GM18499 (cell line): Measurements from ENCODE around the gene TLCD2.
"Not testable (repeated sequence)": the region's sequence is repeated elsewhere in the genome, so short reads cannot be mapped to it uniquely, and the experiment has no call there.

Experiments
- ATAC-seq: cut with Tn5 transposase; IDR thresholded peaks from one replicate; pipeline ENCODE4 v1.9.1; 2021; ENCODE audit warnings: moderate number of reproducible peaks; ENCODE audit not compliant: insufficient read depth, unreplicated experiment

The TLCD2 gene, protein sequence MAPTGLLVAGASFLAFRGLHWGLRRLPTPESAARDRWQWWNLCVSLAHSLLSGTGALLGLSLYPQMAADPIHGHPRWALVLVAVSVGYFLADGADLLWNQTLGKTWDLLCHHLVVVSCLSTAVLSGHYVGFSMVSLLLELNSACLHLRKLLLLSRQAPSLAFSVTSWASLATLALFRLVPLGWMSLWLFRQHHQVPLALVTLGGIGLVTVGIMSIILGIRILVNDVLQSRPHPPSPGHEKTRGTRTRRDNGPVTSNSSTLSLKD

GRCh38 chr17:1709971-1710806 is at the start of gene TLCD2:
Gene TLCD2, minus strand, starts transcription at chr17:1710377. Its CDS starts 135 bp downstream, at chr17:1710242.
- ATAC-seq = no peak

- ATAC-seq = no peak
Observed at GRCh38 chr17:1759529-1759928, 49.4 kb upstream of the TLCD2 start.

- ATAC-seq = no peak
Observed at GRCh38 chr17:1758807-1759206, 48.6 kb upstream of the TLCD2 start.

- no peak for ATAC-seq
Observed at GRCh38 chr17:1755827-1756262, 45.7 kb upstream of the TLCD2 start.

GRCh38 chr17:1755252-1755826 is 45.2 kb upstream of the TLCD2 start:
- no peak for ATAC-seq

DNA sequence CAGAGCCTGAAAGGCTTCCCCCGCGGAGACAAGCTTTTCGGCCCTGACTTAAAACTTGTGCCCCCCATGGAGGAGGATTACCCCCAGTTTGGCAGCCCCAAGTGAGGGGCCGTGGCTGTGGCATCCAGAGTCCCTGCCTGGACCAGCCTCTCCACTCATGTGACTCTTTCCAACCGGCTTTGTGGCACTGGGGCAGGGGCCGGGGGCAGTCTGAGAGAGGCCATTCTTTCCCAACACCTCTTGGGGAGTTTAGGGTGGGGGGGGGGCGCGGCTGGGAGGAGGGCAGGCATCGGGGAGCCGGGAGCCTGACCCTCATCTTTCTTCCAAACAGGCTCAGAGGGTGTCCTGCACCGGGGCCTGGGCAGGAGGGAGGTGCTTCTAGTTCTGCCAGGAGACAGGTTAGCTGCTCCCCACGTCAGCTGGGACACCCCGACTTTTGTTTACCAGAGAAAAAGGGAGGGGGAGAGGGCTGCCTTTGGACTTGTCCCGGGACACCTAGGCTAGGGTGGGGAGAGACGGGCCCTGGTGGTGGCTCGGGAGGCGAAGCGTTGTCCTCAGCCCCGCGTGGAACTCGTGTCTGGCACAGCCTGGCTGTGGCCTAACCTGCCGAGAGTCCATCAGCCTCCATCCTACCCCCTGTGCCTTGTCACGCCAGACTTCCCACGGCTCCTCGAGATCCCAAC is 44.4 kb upstream of the TLCD2 start:
- no peak for ATAC-seq

- no peak for ATAC-seq
Observed at GRCh38 chr17:1753767-1754429, 43.7 kb upstream of the TLCD2 start.

GRCh38 chr17:1752425-1753262 is 42.5 kb upstream of the TLCD2 start:
- ATAC-seq = no peak

GRCh38 chr17:1750628-1751027 is 40.5 kb upstream of the TLCD2 start:
- ATAC-seq = no peak

- ATAC-seq = no peak
Observed at GRCh38 chr17:1746975-1747543, 36.9 kb upstream of the TLCD2 start.

- ATAC-seq = no peak
Observed at GRCh38 chr17:1745513-1746020, 35.4 kb upstream of the TLCD2 start.

GRCh38 chr17:1744551-1745512 is 34.7 kb upstream of the TLCD2 start:
- ATAC-seq = no peak

DNA sequence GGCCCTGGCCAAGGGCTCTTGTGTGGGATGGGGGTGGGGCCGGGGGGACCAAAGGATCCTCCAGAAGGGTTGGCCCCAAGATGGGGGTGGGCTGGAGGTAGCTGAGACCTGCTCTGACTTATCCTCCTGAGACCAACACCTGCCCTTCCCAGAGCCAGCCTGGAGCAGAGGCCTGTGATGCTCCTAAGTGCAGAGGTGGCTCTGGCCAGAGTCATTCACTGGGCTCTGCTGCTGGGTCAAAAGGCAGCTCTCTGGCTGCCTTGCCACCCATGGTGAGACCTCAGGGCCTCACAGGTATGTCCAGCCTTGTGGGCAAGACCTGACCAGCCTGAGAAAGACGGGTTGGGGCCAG is 32.9 kb upstream of the TLCD2 start:
- ATAC-seq = no peak

GRCh38 chr17:1742371-1743087 is 32.4 kb upstream of the TLCD2 start, which contains the start of gene SERPINF2:
Gene SERPINF2, plus strand, starts transcription at chr17:1742871. Its CDS starts 2,125 bp downstream, at chr17:1744996.
- ATAC-seq = no peak

DNA sequence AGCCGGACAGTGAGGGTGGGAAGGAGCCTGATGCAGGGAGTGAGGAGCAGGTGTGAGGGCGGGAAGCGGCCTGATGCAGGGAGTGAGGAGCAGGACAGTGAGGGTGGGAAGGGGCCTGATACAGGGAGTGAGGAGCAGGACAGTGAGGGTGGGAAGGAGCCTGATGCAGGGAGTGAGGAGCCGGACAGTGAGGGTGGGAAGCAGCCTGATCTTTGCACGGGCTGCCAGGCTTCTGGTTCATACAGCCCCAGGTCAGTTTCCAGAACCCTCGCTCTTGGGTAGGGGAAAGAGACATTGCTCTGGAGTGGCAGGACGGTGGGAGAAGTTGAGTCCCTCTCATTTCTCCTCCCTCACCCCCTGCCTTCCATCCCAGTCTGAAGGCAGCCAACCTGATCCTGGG is 31.7 kb upstream of the TLCD2 start:
- ATAC-seq = not testable (repeated sequence)

DNA sequence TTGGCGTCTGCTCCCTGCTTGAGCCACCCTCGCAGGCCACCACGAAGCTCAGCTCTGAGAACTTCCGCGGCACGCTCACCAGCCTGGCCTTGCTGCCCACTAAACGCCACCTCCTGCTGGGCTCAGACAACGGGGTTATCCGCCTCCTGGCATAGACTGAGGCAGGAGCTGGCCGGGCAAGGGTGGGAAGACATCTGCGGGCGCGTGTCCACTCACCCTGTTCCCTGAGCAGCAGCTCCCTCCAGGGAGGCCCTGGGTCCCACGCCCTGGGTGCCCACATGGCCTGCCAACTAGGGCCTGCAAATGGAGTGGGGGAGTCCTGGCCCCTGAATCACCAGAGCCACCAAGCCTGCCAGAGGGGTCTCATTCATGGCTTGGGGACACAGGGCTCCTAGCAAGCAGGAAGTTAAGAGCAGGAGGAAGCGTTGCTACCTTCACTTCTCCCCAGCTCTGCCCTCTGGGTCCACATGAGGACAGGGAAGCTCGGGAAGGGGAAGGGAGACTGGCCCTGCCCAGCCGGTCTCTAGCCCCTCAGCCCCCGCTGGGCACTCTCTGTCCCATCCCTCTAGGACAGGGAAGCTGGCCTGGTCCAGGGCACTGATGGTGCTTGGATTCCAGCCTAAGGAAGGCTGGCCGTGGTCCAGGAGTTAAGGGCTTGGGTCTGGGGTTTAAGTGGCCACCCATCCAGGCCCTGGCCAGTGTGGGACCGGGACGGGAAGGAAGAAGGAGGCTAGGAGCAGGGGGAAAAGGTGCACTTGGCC is 27.5 kb upstream of the TLCD2 start:
- no peak for ATAC-seq
